Osteoblast (primary cell): Measurements from ENCODE around the gene SLC2A9. TPM values are rescaled to one million over a fixed set of nuclear protein-coding genes. Genes with fewer than 3 reads are reported as not detected.

Experiments used
- DNase-seq: peaks from one replicate; pipeline ENCODE4 v3.0.0; 2011; ENCODE audit warnings: low spot score, mixed read lengths; ENCODE audit not compliant: insufficient read length; ENCODE audit errors: missing footprints
- H2AFZ ChIP-seq: 2 replicates; pipeline ENCODE4 v1.6.0; 2011; ENCODE audit warnings: mild to moderate bottlenecking, low read length
- H3K27ac ChIP-seq: 2 replicates; pipeline ENCODE4 v1.5.1; 2011; ENCODE audit warnings: mild to moderate bottlenecking, low read depth, low read length, moderate library complexity
- H3K27me3 ChIP-seq: 2 replicates; pipeline ENCODE4 v1.6.0; 2012; ENCODE audit warnings: mild to moderate bottlenecking, control low read depth, inconsistent platforms, low read length, moderate library complexity; ENCODE audit not compliant: insufficient read depth
- H3K36me3 ChIP-seq: 2 replicates; pipeline ENCODE4 v1.5.1; 2011; ENCODE audit warnings: mild to moderate bottlenecking, low read length, control low read depth, moderate library complexity; ENCODE audit not compliant: insufficient read depth
- H3K4me1 ChIP-seq: 2 replicates; pipeline ENCODE4 v1.5.1; 2011; ENCODE audit warnings: mild to moderate bottlenecking, low read length, control low read depth, moderate library complexity; ENCODE audit not compliant: insufficient read depth
- H3K4me2 ChIP-seq: 2 replicates; pipeline ENCODE4 v1.6.0; 2011; ENCODE audit warnings: mild to moderate bottlenecking, low read length; ENCODE audit not compliant: insufficient read depth
- H3K4me3 ChIP-seq: fragments of 200-600 bp; sonication (generic); 3 replicates; pipeline ENCODE4 v1.5.1; 2012; ENCODE audit warnings: mild to moderate bottlenecking, low read length, inconsistent platforms; ENCODE audit not compliant: insufficient read depth
- H3K79me2 ChIP-seq: 2 replicates; pipeline ENCODE4 v1.6.0; 2012; ENCODE audit warnings: mild to moderate bottlenecking, low read length, control low read depth, inconsistent platforms; ENCODE audit not compliant: insufficient read depth
- H3K9me3 ChIP-seq: 2 replicates; pipeline ENCODE4 v1.5.1; 2011; ENCODE audit warnings: low read depth, low read length, control low read depth
- H4K20me1 ChIP-seq: 2 replicates; pipeline ENCODE4 v1.6.0; 2012; ENCODE audit warnings: mild to moderate bottlenecking, low read length, control low read depth; ENCODE audit not compliant: insufficient read depth
- CTCF ChIP-seq: IDR thresholded peaks from 2 replicates; pipeline ENCODE4 v1.5.1; 2011; ENCODE audit warnings: mild to moderate bottlenecking, low read depth, low read length, moderate library complexity; ENCODE audit errors: extremely low read depth
- total RNA-seq: library from RNA; depleted of rRNA; stranded (reverse); fragments of >200 nt; gene quantifications from 2 replicates; pipeline ENCODE4 v1.2.3, GENCODE V29; 2012

Gene SLC2A9
- total RNA-seq, 1 donor, result 2.5 TPM

- H3K4me1 ChIP-seq, result no peaks in the 10 kb centered on the region
- TF ChIP-seq CTCF, result no peak
- H3K4me3 ChIP-seq, result no peak overlapping the region
- H3K9me3 ChIP-seq, result no peaks in the 10 kb centered on the region
- H3K27me3 ChIP-seq, result no peaks in the 10 kb centered on the region
- no peaks in the 10 kb centered on the region for H3K79me2 ChIP-seq
- no peak for DNase-seq
- no peaks in the 10 kb centered on the region for H4K20me1 ChIP-seq
- H2AFZ ChIP-seq, result no peak overlapping the region
- no peak overlapping the region for H3K27ac ChIP-seq
- no peak overlapping the region for H3K4me2 ChIP-seq
- H3K36me3 ChIP-seq, result no peaks in the 10 kb centered on the region
Measured at GRCh38 chr4:9919047-9919446, 102.2 kb downstream of the SLC2A9 start.

DNA sequence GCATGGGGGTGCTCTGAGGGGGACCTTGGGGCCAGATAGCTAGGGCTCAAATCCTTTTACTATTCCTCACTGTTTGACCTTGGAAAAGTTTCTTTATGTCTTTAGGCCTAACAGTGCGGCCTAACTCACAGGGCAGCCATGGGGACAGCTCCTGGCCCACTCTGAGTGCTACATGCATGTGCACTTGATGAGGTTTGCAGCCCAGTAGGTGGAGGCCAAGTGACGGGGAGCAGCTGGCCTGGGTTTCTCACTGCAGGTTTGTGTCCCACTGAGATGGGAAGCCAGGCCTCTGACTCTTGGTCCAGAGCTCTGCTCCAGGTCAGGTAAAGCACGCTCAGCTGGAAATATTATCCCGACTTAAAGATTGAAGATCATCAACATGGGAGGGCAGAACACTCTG is 102.8 kb downstream of the SLC2A9 start:
- Histone ChIP-seq H3K9me3 (no peaks in the 10 kb centered on the region), H4K20me1 (no peaks in the 10 kb centered on the region), H2AFZ (no peak overlapping the region), H3K36me3 (no peaks in the 10 kb centered on the region), H3K79me2 (no peaks in the 10 kb centered on the region), H3K27ac (no peak overlapping the region), H3K4me2 (no peak overlapping the region), H3K27me3 (no peaks in the 10 kb centered on the region), H3K4me1 (no peaks in the 10 kb centered on the region), H3K4me3 (no peak overlapping the region)
- no peak for DNase-seq
- no peak for TF ChIP-seq CTCF

- H3K27me3 ChIP-seq, result no peaks in the 10 kb centered on the region
- H3K27ac ChIP-seq, result no peak overlapping the region
- no peak overlapping the region for H3K4me3 ChIP-seq
- H3K4me2 ChIP-seq, result no peak overlapping the region
- no peaks in the 10 kb centered on the region for H3K36me3 ChIP-seq
- H2AFZ ChIP-seq, result no peak overlapping the region
- no peaks in the 10 kb centered on the region for H4K20me1 ChIP-seq
- no peak for TF ChIP-seq CTCF
- no peaks in the 10 kb centered on the region for H3K9me3 ChIP-seq
- H3K79me2 ChIP-seq, result no peaks in the 10 kb centered on the region
- no peak for DNase-seq
- H3K4me1 ChIP-seq, result no peaks in the 10 kb centered on the region
Measured at GRCh38 chr4:9916937-9917336, 104.4 kb downstream of the SLC2A9 start.

GRCh38 chr4:9916346-9916745 is 105.0 kb downstream of the SLC2A9 start:
- no peak for TF ChIP-seq CTCF
- no peaks in the 10 kb centered on the region for H3K4me1 ChIP-seq
- H3K4me2 ChIP-seq, result no peak overlapping the region
- no peak for DNase-seq
- no peaks in the 10 kb centered on the region for H3K9me3 ChIP-seq
- H3K27me3 ChIP-seq, result no peaks in the 10 kb centered on the region
- H3K36me3 ChIP-seq, result no peaks in the 10 kb centered on the region
- no peaks in the 10 kb centered on the region for H3K79me2 ChIP-seq
- H4K20me1 ChIP-seq, result no peaks in the 10 kb centered on the region
- H3K27ac ChIP-seq, result no peak overlapping the region
- H2AFZ ChIP-seq, result no peak overlapping the region
- H3K4me3 ChIP-seq, result no peak overlapping the region
